HG03354 (cell line): Measurements from ENCODE around the gene LRRC56.

Experiments used
- ATAC-seq: cut with Tn5 transposase; IDR thresholded peaks from one replicate; pipeline ENCODE4 v1.9.1; 2021; ENCODE audit warnings: mild to moderate bottlenecking; ENCODE audit not compliant: unreplicated experiment, poor library complexity, severe bottlenecking

LRRC56 gene

DNA sequence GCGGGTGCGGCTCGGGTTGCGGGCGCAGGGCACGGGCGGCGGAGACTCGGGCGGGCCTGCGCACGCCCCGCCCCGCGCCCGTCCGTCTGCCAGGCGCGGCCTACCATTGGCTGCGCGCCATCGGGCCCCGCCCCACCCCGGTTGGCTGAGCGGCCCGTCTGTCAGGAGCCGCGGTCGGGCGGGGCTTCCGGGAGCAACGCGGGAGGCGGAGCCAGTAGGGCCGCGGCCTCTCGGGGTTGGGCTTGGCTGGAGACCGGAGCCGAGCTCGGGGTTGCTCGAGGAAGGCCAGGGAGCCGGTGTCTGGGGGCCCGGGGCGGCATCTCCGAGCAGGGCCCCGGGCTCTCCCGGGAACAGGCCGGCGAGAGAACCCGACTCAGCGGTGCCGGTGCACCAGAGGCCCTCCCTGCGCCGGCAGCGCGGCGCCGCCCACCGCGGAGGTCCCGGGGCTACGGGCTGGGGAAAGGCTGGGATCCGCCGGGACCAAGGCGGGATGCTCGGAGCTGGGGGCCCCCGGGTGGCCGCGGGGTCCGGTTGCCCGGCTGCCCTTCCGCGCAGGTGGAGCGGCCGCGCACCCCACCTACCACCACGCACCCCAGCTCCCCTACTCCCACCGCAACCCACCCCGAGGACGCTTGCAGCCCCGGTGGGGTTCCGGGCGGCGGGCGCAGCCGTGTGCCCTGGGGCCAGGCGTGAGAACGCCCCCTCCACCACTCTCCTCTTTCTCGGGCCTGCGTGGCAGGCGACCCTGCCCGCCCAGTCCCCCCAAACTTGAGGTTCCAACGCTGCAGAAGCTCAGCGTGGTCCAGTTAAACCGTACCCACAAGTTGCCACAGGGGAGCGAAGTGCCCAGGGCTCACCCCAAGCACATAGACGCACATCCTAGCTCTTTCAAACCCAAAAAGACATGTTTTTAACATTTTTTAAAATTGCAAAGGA is 1.5 kb upstream of the LRRC56 start, which contains the start of gene HRAS:
Gene HRAS (minus strand): TSS at position 58 of the 936 bp plus-strand sequence.
- peak; percentile 76 for ATAC-seq

GRCh38 chr11:537622-538430 is 499 bp downstream of the LRRC56 start:
- ATAC-seq: peak; percentile 1

GRCh38 chr11:538431-539051 is 1.2 kb downstream of the LRRC56 start:
- no peak for ATAC-seq

DNA sequence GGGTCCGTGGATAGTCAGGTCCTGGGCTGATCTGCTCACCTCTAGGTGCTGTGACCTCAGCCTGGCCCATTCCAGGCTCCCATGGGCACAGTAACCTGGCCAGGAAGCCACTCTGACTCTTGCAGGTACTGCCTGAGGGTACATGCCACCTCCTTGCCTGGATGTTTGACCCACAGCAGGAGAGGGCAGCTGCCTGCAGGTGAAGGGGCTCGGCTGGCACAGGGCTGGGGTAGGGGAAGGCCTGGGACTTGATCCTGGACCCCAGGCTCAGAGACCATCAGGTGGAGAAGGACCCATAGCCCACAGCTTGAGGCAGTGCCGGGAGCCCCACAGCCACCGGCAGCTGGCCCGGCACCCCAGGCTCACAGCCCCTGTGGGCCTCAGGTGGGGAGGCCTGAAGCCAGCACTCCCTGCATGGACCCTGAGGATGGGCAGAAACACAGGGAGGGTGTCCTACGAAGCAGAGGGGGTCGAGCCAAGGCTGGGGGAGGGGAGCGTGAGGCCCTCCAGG is 2.7 kb downstream of the LRRC56 start:
- no peak for ATAC-seq

DNA sequence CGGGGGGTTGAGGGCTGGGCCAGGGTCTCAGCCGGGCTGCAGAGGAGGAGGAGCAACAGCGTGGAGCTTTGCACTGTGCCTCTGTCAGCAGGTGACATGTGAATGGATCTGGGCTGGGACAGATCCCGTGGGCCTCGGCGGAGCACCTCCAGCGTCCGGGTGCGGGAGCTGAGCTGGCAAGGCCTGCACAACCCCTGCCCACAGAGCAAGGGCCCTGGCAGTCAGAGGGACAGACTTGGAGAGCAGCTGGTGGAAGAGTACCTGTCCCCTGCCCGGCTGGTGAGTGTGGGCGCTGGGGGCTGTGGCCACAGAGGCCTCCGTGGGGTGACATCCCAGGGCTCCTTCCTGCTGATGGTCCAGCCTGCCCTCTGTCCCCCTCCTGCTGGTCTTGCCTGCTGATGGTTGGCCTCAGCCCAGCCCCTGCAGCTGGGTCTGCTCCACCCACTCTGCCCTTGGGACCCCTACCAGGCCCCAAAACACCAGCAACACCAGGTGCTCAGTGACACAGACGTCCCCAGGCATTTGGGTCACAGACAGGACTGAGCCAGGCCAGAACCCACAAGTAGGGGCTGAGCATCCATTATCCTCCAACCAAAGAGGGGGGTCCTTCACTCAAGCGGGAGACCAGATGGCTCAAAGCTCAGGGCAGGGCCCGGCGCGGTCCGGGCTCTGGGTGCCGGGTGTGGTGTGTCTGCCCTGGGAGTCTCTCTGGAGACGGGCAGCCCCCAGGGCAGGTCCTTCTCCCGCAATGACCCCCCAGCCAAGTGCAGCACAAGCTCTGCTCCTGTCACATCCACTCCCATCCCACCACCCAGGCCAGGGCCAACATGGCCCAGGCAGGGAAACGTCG is 3.5 kb downstream of the LRRC56 start:
- ATAC-seq: no peak

GRCh38 chr11:541433-541885 is 4.1 kb downstream of the LRRC56 start:
- no peak for ATAC-seq

- no peak for ATAC-seq
Observed at GRCh38 chr11:544817-545166, 7.5 kb downstream of the LRRC56 start.

DNA sequence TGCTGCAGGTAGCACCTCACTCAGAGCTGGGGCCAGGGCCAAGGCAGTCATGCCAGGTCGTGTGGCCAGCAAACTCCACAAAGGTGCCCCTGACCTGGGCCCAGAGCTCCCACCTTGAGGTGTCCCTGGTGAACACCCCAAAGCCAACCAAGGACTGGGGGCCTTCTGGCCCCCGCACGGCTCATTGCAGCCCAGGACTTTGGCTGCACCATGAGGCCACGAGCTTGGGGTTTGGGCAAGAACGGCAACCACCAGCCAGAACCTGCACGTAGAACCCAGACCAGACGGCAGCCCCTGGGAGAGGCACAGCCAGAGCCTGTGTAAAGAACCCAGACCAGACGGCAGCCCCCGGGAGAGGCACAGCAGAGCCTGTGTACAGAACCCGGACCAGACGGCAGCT is 7.8 kb downstream of the LRRC56 start:
- no peak for ATAC-seq

GRCh38 chr11:548700-549603 is 11.6 kb downstream of the LRRC56 start:
- no peak for ATAC-seq

DNA sequence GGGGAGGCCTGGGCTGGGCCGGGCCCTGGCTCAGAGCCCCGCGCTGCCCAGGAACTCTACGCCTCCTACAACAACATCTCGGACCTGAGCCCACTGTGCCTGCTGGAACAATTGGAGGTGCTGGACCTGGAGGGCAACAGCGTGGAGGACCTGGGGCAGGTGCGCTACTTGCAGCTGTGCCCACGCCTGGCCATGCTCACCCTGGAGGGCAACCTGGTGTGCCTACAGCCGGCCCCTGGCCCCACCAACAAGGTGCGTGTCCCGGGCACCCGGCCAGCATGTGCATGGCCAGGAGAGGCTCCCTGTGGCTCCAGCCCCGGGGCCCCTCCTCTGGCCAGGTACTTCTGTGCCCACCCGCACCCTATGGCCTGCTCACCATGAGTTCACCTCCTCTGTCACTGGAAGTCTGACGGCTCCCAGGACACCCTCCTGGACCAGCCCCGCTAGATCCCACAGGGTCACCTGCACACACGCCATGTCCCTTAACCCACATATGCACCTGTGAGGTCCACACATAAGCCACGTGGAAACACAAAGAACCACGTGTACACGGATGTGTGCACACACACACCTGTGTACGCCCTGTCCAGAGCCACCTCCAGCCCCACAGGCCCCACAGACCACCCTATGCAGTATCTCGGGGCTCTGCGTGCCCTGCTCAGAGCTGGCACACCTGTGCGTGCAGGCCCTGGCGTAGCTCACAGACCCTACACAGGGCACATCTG is 12.9 kb downstream of the LRRC56 start:
- ATAC-seq: no peak

- no peak for ATAC-seq
Observed at GRCh38 chr11:550746-551085, 13.4 kb downstream of the LRRC56 start.

GRCh38 chr11:551131-551530 is 13.8 kb downstream of the LRRC56 start:
- ATAC-seq: no peak

GRCh38 chr11:551596-551995 is 14.3 kb downstream of the LRRC56 start:
- no peak for ATAC-seq

- no peak for ATAC-seq
Observed at GRCh38 chr11:553083-553987, 16.0 kb downstream of the LRRC56 start.

GRCh38 chr11:553988-554340 is 16.6 kb downstream of the LRRC56 start:
- no peak for ATAC-seq

GRCh38 chr11:554428-555226 is 17.3 kb downstream of the LRRC56 start:
- ATAC-seq: peak; percentile 74
